Stimulated activated CD8-positive, alpha-beta memory T cell treated with anti-CD3 and anti-CD28 coated beads, Interleukin-4, amount 100 ng/mL, for 4 hours (primary cell): ENCODE results near the gene CLEC18B.
"Not testable (repeated sequence)": the region's sequence is repeated elsewhere in the genome, so short reads cannot be mapped to it uniquely, and the experiment has no call there.

Source experiments
- DNase-seq, 2 donors: peaks; one replicate each; pipeline ENCODE4 v3.0.0-alpha.2; 2020; ENCODE audit warnings: low read depth in 2 of 2, low spot score in 1 of 2

CLEC18B gene

GRCh38 chr16:74420612-74421481 lies at the start of gene CLEC18B:
Gene CLEC18B, minus strand, starts transcription at chr16:74421478. Its CDS starts 208 bp downstream, at chr16:74421270.
- DNase-seq, result not testable (repeated sequence)

GRCh38 chr16:74469946-74470478 lies 48.7 kb upstream of the CLEC18B start:
- no peak for DNase-seq

- DNase-seq, result no peak
These were observed 47.7 kb upstream of the CLEC18B start for GRCh38 chr16:74468807-74469525.

- no peak for DNase-seq
These were observed 45.6 kb upstream of the CLEC18B start for GRCh38 chr16:74466872-74467271.

GRCh38 chr16:74465851-74466685 lies 44.8 kb upstream of the CLEC18B start:
- no peak for DNase-seq

GRCh38 chr16:74465281-74465680 lies 44.0 kb upstream of the CLEC18B start:
- no peak for DNase-seq

GRCh38 chr16:74463888-74464287 lies 42.6 kb upstream of the CLEC18B start:
- DNase-seq, result no peak

GRCh38 chr16:74462361-74462760 lies 41.1 kb upstream of the CLEC18B start:
- DNase-seq, result no peak

- DNase-seq, result no peak
These were observed 40.5 kb upstream of the CLEC18B start for GRCh38 chr16:74461826-74462225.

- no peak for DNase-seq
These were observed 39.3 kb upstream of the CLEC18B start for GRCh38 chr16:74460542-74460941.

GRCh38 chr16:74456290-74456625 lies 35.0 kb upstream of the CLEC18B start:
- no peak for DNase-seq

GRCh38 chr16:74455619-74456289 lies 34.5 kb upstream of the CLEC18B start:
- no peak for DNase-seq

GRCh38 chr16:74455213-74455612 lies 33.9 kb upstream of the CLEC18B start:
- DNase-seq, result no peak

- no peak for DNase-seq
These were observed 30.9 kb upstream of the CLEC18B start for GRCh38 chr16:74451951-74452758.

- no peak for DNase-seq
These were observed 29.9 kb upstream of the CLEC18B start for GRCh38 chr16:74450967-74451760.

- no peak for DNase-seq
These were observed 29.0 kb upstream of the CLEC18B start for GRCh38 chr16:74450236-74450635.

- DNase-seq, result no peak
These were observed 28.2 kb upstream of the CLEC18B start for GRCh38 chr16:74449470-74449869.

GRCh38 chr16:74448990-74449389 lies 27.7 kb upstream of the CLEC18B start:
- DNase-seq, result no peak

GRCh38 chr16:74447578-74447977 lies 26.3 kb upstream of the CLEC18B start:
- DNase-seq, result no peak
